HEK293T (cell line): ENCODE data around the gene SNF8.
"Not testable (repeated sequence)": the region's sequence is repeated elsewhere in the genome, so short reads cannot be mapped to it uniquely, and the experiment has no call there.

Source experiments
- CTCF ChIA-PET: fragments of 350-600 bp; formaldehyde crosslinking; extraction: SDS; loops from one replicate; lab custom pipeline; 2021; ENCODE audit warnings: antibody characterized with exemption, inconsistent platforms; lab: Yijun Ruan, JAX
- POLR2A ChIA-PET: fragments of 350-600 bp; formaldehyde crosslinking; extraction: SDS; loops from one replicate; lab custom pipeline; 2020; ENCODE audit warnings: antibody characterized with exemption, inconsistent platforms; lab: Yijun Ruan, JAX
- DNase-seq: peaks from one replicate; pipeline ENCODE4 v3.0.0; 2012; ENCODE audit warnings: mixed read lengths; ENCODE audit errors: extremely low spot score
- ARNT ChIP-seq: fragments of 450-650 bp; IDR thresholded peaks from 2 replicates; pipeline ENCODE4 v1.6.1; 2017; ENCODE audit warnings: mild to moderate bottlenecking
- BHLHE40 ChIP-seq: fragments of 450-650 bp; IDR thresholded peaks from 2 replicates; pipeline ENCODE4 v1.6.1; 2016; ENCODE audit warnings: mild to moderate bottlenecking, moderate library complexity, borderline replicate concordance
- CTBP1 ChIP-seq: fragments of 450-650 bp; IDR thresholded peaks from 2 replicates; pipeline ENCODE4 v1.6.1; 2016; ENCODE audit warnings: borderline replicate concordance
- ELF4 ChIP-seq: fragments of 450-650 bp; IDR thresholded peaks from 2 replicates; pipeline ENCODE4 v1.6.1; 2017; ENCODE audit warnings: antibody characterized with exemption
- FOXA1 ChIP-seq: fragments of 450-650 bp; IDR thresholded peaks from 2 replicates; pipeline ENCODE4 v1.6.1; 2016; ENCODE audit warnings: mild to moderate bottlenecking
- FOXK2 ChIP-seq: fragments of 450-650 bp; IDR thresholded peaks from 2 replicates; pipeline ENCODE4 v1.6.1; 2016; ENCODE audit warnings: mild to moderate bottlenecking
- FOXM1 ChIP-seq: fragments of 450-650 bp; IDR thresholded peaks from 2 replicates; pipeline ENCODE4 v1.6.1; 2017; ENCODE audit warnings: mild to moderate bottlenecking, borderline replicate concordance
- HDGF ChIP-seq: fragments of 450-650 bp; IDR thresholded peaks from 2 replicates; pipeline ENCODE4 v1.6.1; 2017; ENCODE audit warnings: antibody characterized with exemption, borderline replicate concordance
- L3MBTL2 ChIP-seq: fragments of 450-650 bp; conservative IDR thresholded peaks from 2 replicates; pipeline ENCODE4 v1.6.1; 2016; ENCODE audit warnings: mild to moderate bottlenecking
- LEF1 ChIP-seq: fragments of 450-650 bp; IDR thresholded peaks from 2 replicates; pipeline ENCODE4 v1.6.1; 2017; ENCODE audit warnings: mild to moderate bottlenecking, borderline replicate concordance
- NFRKB ChIP-seq: fragments of 450-650 bp; IDR thresholded peaks from 2 replicates; pipeline ENCODE4 v1.6.1; 2016; ENCODE audit warnings: mild to moderate bottlenecking, moderate library complexity
- PKNOX1 ChIP-seq: fragments of 450-650 bp; IDR thresholded peaks from 2 replicates; pipeline ENCODE4 v1.6.1; 2016
- SP1 ChIP-seq: fragments of 450-650 bp; IDR thresholded peaks from 2 replicates; pipeline ENCODE4 v1.6.1; 2017
- SUZ12 ChIP-seq: fragments of 450-650 bp; IDR thresholded peaks from 2 replicates; pipeline ENCODE4 v1.6.1; 2016; ENCODE audit warnings: mild to moderate bottlenecking
- TARDBP ChIP-seq: fragments of 450-650 bp; IDR thresholded peaks from 2 replicates; pipeline ENCODE4 v1.6.1; 2016
- ZNF384 ChIP-seq: fragments of 450-650 bp; IDR thresholded peaks from 2 replicates; pipeline ENCODE4 v1.6.1; 2016

SNF8 gene

GRCh38 chr17:48952904-48953303 lies 8.3 kb upstream of the SNF8 start:
- CTCF ChIA-PET, result interaction anchor here (3.5 kb wide), 1 partner anchor 79 kb away, joined by 22 read pairs; no protein-coding TSS in a partner anchor
- POLR2A ChIA-PET, result interaction anchor here (0.9 to 3.4 kb wide), 2 partner anchors 43 to 269 kb away, joined by 3 to 26 read pairs; partner anchors contain the start of gene IGF2BP1
- no peak for DNase-seq
- no peak for TF ChIP-seq FOXK2
- no peak for TF ChIP-seq FOXA1
- no peak for TF ChIP-seq ZNF384
- TF ChIP-seq TARDBP, result no peak
- no peak for TF ChIP-seq LEF1
- TF ChIP-seq PKNOX1, result no peak
- TF ChIP-seq ELF4, result no peak
- no peak for TF ChIP-seq FOXM1
- no peak for TF ChIP-seq HDGF

GRCh38 chr17:48951572-48951971 lies 6.9 kb upstream of the SNF8 start:
- ChIA-PET CTCF (interaction anchor here (0.7 to 3.5 kb wide), 2 partner anchors 80 to 280 kb away, joined by 5 to 22 read pairs; no protein-coding TSS in a partner anchor), POLR2A (no interaction called here)
- TF ChIP-seq FOXM1 (no peak), NFRKB (no peak), LEF1 (no peak), ARNT (no peak), FOXA1 (no peak), ELF4 (no peak), BHLHE40 (no peak), L3MBTL2 (no peak), CTBP1 (no peak), FOXK2 (no peak)
- DNase-seq, result no peak

- CTCF ChIA-PET, result interaction anchor here (1.0 kb wide), 1 partner anchor 9 kb away, joined by 3 read pairs; no protein-coding TSS in a partner anchor
- not testable (repeated sequence) for DNase-seq
Measured at GRCh38 chr17:48945261-48945651, 614 bp upstream of the SNF8 start.

GRCh38 chr17:48933035-48933434 lies 11.6 kb downstream of the SNF8 start:
- ChIA-PET POLR2A (interaction anchor here (2.1 kb wide), 1 partner anchor 11 kb away, joined by 8 read pairs; the partner anchor contains the start of gene SNF8), CTCF (no interaction called here)
- TF ChIP-seq ZNF384 (no peak), LEF1 (no peak), FOXM1 (no peak), BHLHE40 (no peak), FOXK2 (no peak), NFRKB (no peak), HDGF (no peak), SP1 (no peak), L3MBTL2 (no peak), CTBP1 (no peak), ELF4 (no peak), FOXA1 (no peak), PKNOX1 (no peak), TARDBP (no peak), SUZ12 (no peak), ARNT (no peak)
- DNase-seq, result no peak

More at GRCh38 chr17:48945261-48945651, 614 bp upstream of the SNF8 start:
- POLR2A ChIA-PET, result interaction anchor here (0.6 to 3.8 kb wide), 22 partner anchors 9 to 877 kb away, joined by 3 to 45 read pairs (median 6); partner anchors contain the start of genes ATP5MC1, IGF2BP1 and UBE2Z

- DNase-seq, result no peak
- CTCF ChIA-PET, result interaction anchor here (0.9 kb wide), 1 partner anchor 102 kb away, joined by 4 read pairs; no protein-coding TSS in a partner anchor
- POLR2A ChIA-PET, result interaction anchor here (0.9 to 2.1 kb wide), 4 partner anchors 8 to 38 kb away, joined by 3 to 10 read pairs (median 4); partner anchors contain the start of genes ATP5MC1 and SNF8
- TF ChIP-seq LEF1 (no peak), PKNOX1 (no peak), SP1 (no peak), BHLHE40 (no peak), FOXM1 (no peak), HDGF (no peak), ELF4 (no peak), L3MBTL2 (no peak), SUZ12 (no peak), FOXK2 (no peak), NFRKB (no peak), ZNF384 (no peak), FOXA1 (no peak), TARDBP (no peak), ARNT (no peak), CTBP1 (no peak)
Measured at GRCh38 chr17:48930435-48930873, 14.2 kb downstream of the SNF8 start.

- TF ChIP-seq FOXA1, result no peak
- DNase-seq, result no peak
- CTCF ChIA-PET, result interaction anchor here (0.6 to 1.1 kb wide), 2 partner anchors 103 to 116 kb away, joined by 4 to 7 read pairs; no protein-coding TSS in a partner anchor
- POLR2A ChIA-PET, result interaction anchor here (2.1 kb wide), 1 partner anchor 14 kb away, joined by 10 read pairs; the partner anchor contains the start of gene SNF8
Measured at GRCh38 chr17:48929812-48930165, 14.9 kb downstream of the SNF8 start.
